DMS79 (cell line): Measurements from ENCODE around the gene CHMP1B.
"Not testable (repeated sequence)": the region's sequence is repeated elsewhere in the genome, so short reads cannot be mapped to it uniquely, and the experiment has no call there.

ENCODE experiments used
- DNase-seq: peaks from one replicate; lab custom pipeline; 2025; lab: John Stamatoyannopoulos, UW

CHMP1B gene

DNA sequence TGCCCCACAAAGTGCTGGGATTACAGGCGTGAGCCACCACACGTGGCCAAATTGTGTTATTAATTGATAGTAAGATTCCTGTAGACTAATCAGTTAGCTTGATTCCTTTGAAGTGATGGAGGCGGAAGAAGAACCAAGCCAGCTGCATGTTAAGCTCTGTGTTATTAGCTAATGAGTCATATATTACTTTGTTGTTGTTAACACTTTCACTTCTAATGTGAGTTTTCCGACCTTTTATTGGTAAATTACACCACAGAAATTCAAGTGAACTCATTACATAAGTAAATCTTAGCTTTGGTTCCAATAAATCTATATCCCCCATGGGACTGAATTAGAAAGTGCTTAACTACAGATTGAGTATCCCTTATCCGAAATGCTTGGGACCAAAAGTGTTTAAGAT lies 20.3 kb downstream of the CHMP1B start:
- no peak for DNase-seq

DNA sequence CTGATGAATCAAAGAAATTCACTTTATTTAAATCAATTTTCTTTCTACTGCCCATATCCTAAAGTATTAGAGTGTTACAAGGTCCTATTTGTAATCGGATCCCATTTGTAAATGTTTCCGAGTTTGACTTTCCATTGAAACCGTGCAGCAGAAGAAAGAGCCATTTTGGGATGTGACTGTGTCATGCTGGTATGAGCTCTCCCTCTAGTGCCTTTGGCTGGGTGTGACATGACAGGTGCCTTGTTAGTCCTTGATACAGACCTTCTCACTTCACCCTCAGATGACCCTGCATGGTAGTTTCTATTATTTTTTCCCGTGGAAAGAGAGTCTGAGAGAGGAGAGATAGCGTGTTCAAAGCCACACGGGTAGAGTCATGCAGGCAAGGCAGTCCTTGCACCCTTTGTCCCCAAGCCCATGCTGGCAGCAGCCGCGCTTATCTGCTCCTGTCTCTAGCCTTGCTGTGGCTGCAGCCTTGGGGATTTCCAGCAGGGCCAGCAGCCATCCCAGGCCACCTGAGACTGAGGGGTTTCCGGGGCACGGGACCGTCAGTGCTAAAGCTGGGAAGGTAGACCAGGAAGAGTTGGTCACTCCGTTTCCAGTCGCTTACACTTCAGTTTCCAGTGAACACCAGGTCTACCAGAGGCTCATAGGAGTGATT lies 21.4 kb downstream of the CHMP1B start:
- DNase-seq: no peak

DNA sequence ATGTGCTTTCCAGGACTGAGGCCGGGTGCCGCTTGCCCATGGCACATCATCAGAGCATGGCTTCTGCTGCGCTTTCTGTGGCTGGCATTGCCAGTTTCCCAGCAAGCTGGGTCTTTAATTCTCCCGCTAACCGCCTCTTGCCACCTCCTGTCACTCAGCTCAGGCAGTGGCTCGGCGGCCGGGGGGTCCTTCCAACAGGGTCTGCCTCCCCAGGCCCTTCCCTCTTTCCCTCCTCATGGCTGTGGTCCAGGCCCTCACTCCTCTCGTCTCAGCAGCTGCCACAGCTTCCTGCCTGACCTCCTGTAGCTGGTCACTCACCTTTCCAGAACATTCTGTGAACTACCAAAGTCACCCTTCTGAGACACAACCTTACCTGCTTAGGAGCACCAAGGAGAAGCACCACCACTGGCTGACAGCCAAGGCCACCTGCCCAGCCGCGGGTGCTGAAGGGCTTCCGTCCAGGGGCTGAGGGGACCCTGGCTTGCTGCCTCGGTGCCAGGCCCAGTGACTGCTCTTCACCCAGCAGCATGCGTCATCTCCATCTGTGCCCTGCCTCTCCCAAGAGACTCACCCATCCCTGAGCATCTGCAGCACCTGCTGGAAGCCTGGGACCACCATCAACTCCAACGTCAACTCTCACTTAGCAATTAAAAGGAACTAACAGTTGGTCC lies 22.6 kb downstream of the CHMP1B start:
- DNase-seq: no peak

- no peak for DNase-seq
These were observed 23.5 kb downstream of the CHMP1B start for GRCh38 chr18:11874676-11875075.

GRCh38 chr18:11877497-11878135 lies 26.4 kb downstream of the CHMP1B start:
- no peak for DNase-seq

- DNase-seq: no peak
These were observed 29.5 kb downstream of the CHMP1B start for GRCh38 chr18:11880586-11881304.

DNA sequence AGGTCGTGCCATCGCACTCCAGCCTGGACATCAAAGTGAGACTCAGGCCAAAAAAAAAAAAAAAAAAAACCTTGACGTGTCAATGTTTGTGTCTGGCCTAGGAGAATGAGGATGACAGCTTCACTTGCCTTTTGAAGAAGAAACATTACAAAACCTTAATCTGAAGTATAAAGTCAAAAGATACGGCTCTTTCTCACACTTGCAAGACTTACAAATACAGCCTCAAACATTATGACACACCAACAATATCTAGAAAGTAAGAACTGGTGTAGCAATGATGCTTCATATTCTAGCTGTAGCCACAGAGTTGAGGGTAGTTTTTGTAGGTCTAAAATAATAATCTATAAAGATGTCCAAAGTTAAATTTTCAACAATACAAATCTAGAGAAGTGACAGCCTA lies 31.4 kb downstream of the CHMP1B start:
- DNase-seq: no peak

DNA sequence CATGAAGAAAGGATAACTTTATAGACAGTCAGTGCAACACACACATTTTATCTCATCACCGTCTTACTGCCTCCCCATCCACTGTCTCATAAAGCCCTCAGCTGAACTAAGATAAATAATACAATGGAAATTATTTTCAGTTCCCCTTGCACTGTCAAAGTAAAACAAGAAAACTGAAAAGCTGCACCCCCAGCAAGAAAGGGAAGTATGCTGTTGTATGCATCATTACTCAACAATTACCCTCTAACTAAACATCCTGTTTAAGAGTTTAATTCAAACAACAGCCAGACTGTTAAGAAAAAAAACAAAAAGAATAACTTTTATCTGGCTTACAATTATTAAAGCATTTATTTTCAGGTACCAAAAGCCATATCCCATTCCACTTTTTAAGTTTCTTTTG lies 31.9 kb downstream of the CHMP1B start:
- no peak for DNase-seq

DNA sequence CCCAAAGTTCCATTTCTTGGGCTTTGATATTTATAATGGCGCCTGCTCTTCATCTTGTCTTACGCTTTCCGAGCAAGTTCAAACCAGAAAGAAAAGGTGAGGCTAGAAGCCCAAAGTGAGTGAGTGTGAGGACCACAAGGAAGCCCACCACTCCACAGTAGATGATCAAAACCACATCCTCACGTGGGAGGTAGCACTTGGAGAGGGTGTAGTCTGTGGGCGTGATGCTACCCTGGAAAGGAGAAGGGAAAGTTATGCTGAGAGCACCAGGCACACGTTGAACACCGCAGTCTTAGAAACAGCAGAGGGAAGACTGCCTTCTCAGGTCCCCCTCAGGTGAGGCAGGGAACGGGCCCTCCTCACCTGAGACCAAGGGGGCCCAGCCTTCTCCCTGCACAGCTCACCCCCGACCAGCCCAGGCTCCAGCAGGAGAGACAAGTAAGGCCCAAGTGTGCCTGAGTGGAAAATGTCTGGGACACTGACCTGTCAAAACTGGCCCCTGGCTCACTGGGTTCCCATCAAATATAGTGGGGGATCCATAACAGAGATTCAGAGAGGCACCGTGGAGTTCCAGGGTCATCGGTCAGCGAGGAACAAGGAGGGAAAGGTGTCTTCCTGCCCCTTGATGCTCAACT lies 33.3 kb downstream of the CHMP1B start:
- DNase-seq: no peak

DNA sequence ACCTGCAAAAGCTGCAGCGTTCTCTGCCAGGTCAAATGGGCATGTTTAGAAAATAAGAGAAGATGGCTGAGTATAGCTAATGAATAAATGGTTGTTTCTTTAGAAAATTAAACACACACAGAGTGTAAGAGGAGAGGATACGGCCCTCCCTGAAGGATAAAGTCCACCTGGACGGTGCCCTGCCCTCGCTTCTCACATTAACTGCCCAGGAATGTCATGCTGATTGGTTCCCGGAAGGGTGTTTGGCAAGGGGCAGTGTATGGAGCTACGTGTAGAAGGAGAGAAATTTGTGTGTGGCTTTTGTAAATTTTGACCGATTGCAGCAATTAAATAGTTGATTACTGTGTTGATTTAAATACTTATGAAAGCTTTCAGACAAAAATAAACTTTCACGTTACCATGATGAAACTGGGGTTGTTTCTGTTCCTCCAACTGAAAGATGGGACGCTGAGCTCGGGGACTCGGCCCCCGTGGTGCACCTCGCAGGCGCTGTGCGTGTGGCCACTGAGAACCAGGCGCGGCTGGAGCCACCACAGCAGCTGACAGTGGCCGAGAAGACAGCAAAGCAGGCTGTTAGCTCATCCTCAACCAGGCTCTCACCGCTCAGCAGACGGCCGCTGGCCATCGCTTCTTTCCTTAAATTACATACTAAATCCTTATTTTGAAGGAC lies 34.2 kb downstream of the CHMP1B start:
- DNase-seq: no peak

DNA sequence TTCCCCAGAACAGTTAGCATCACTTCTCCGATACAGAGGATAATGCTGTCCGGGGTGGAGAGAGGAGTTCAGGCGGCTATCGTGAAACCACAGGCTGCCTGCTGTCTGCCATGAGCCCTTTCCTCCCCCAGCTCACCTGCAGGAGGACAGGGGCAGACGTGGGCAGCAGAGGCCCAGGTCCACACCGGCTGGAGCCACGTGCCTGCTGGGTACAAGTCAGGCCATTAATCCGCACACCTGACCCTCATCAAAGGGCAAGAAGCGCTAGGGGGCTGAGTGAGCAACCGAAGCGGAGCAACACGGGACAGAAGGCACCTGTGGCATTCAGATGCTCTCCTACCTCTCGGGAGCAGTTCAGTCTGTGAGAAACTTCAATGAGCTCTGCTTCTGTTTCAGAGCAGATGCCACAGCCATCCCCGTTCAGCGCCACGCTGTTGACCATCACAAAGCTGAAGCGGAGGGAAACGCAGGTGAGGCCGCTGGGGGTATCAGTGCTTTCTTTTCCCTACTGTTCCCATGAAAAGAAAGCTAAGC lies 35.4 kb downstream of the CHMP1B start:
- DNase-seq: no peak

DNA sequence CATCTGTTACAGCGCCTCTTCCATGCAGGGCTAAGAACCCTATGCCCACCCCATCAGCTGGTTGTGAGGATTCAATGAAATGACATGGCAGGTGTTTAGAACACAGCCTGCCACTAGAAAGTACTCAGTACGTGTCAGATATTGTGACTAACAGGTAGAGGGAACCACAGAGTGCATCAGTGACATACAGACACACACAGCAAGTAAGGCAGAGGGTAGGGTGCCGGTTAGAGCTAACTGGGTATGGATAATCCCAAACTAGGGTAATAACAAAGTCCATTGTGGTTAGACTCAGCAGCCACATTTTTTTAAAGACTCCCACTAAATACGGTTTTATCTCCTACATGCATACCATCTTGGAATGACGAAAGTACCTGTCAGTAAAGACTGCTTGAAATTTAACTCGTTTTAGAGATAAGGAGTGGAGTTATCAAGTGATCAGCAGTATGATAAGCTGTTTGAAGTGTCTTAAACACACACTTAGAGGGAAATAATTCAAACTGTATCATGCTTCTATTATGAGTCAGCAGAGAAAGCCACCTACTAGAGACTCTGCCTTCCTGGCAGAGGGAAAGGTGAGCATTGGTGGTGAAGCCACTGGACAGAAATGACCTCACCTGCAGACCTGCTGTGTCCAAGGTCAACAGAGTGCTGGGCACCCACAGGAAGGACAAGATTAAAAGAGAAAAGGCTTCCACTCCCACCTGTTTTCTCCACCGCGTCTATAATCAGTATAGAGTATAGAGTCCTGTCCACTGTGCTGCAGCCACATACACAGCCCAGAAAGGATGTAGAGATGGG lies 36.3 kb downstream of the CHMP1B start:
- DNase-seq: no peak

- no peak for DNase-seq
These were observed 37.5 kb downstream of the CHMP1B start for GRCh38 chr18:11888726-11889125.

- DNase-seq: no peak
These were observed 38.1 kb downstream of the CHMP1B start for GRCh38 chr18:11889284-11889683.

DNA sequence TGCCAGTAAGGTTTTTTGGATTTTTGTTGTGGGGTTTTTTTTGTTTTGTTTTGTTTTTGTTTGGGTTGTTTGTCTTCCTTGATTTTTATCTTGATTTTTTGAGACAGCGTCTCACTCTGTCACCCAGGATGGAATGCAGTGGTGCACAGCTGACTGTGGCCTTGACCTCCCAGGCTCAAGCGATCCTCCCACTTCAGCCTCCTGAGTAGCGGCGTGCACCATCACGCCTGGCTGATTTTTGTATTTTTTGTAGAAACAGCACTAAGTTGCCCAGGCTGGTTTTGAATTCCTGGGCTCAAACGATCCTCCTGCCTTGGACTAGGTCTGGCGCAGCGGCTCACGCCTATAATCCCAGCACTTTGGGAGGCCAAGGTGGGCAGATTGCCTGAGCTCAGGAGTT lies 40.5 kb downstream of the CHMP1B start:
- DNase-seq: no peak

DNA sequence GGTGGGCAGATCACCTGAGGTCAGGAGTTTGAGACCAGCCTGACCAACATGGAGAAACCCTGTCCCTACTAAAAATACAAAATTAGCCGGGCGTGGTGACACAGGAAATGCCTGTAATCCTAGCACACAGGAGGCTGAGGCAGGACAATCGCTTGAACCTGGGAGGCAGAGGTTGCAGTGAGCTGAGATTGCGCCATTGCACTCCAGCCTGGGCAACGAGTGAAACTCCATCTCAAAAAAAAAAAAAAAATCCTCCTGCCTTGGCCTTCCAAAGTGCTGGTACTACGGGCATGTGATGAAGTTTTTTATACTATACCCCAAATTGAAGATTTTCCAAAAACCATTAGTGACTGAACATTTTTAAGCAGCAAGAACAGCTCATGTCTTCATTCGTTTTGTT lies 41.2 kb downstream of the CHMP1B start:
- DNase-seq: not testable (repeated sequence)

DNA sequence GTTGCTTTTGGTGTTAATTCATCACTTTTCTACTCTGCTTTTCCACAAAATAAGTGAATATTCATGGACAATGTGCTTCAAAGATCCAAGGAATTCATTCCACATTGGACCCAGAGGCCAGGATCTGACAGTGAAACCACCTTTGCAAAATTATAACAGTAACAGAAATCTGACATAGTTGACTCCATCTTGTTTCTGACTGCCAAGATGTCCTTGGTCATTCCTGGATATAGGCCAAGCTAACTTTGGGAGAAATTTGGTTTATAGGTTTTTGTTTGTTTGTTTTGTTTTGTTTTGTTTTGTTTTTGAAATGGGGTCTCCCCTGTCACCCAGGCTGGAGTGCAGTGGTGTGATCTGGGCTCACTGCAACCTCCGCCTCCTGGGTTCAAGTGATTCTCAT lies 46.6 kb downstream of the CHMP1B start:
- DNase-seq: no peak

- DNase-seq: no peak
These were observed 47.9 kb downstream of the CHMP1B start for GRCh38 chr18:11899063-11899462.

- no peak for DNase-seq
These were observed 50.7 kb downstream of the CHMP1B start for GRCh38 chr18:11901826-11902438.
